Vagina (tissue), 2 donors: ENCODE measurements around the gene EFHC1.

Experiments used
- CTCF ChIP-seq, 3 experiments: fragments of 450-650 bp in 2 of 3; fragments of 200-600 bp in 1 of 3; sonication (generic) in 1 of 3; IDR thresholded peaks; one replicate each; pipeline ENCODE4 v1.5.1; 2017 to 2019; ENCODE audit warnings: antibody characterized with exemption in 3 of 3, mild to moderate bottlenecking in 2 of 3, moderate library complexity in 2 of 3
- POLR2A ChIP-seq, 2 donors: fragments of 450-650 bp; IDR thresholded peaks; one replicate each; pipeline ENCODE4 v1.6.1; 2017; ENCODE audit warnings: antibody characterized with exemption in 2 of 2, mild to moderate bottlenecking in 2 of 2, moderate library complexity in 2 of 2
- POLR2AphosphoS5 ChIP-seq, 2 donors: sonication (generic); formaldehyde crosslinking; IDR thresholded peaks; one replicate each; pipeline ENCODE4 v1.9.0; 2017; ENCODE audit warnings: antibody characterized with exemption in 2 of 2, mild to moderate bottlenecking in 2 of 2, low read depth in 1 of 2; ENCODE audit not compliant: insufficient read depth in 1 of 2

GRCh38 chr6:52553719-52554118 is 133.6 kb downstream of the EFHC1 start:
- no peak for TF ChIP-seq CTCF (IDR thresholded peaks at IDR 0.05)
- no peak for TF ChIP-seq POLR2A (IDR thresholded peaks at IDR 0.05)
- no peak for TF ChIP-seq POLR2AphosphoS5 (IDR thresholded peaks at IDR 0.05; ENCODE audit: insufficient read depth in 1 of 2, low read depth in 1 of 2)
